MCF 10A (cell line): ENCODE data around the gene ATXN7L1. TPM values are rescaled to one million over a fixed set of nuclear protein-coding genes. Genes with fewer than 3 reads are reported as not detected.
"Not testable (repeated sequence)": the region's sequence is repeated elsewhere in the genome, so short reads cannot be mapped to it uniquely, and the experiment has no call there.

Experiments
- BruUV-seq: library from RNA; stranded (reverse); fragments of 400-500 nt; replicated peaks from 2 replicates; lab custom pipeline; 2021; lab: Mats Ljungman, UMichigan
- CTCF ChIA-PET: fragments of 300-600 bp; sonication (Branson Sonifier 250); formaldehyde crosslinking; extraction: SDS; loops from one replicate; lab custom pipeline; 2021; ENCODE audit warnings: antibody characterized with exemption, inconsistent platforms; lab: Yijun Ruan, JAX
- POLR2A ChIA-PET: fragments of 300-600, 350-650 bp; sonication (Branson Sonifier 250); formaldehyde crosslinking; extraction: SDS; loops from one replicate; lab custom pipeline; 2020; ENCODE audit warnings: antibody characterized with exemption, inconsistent platforms; lab: Yijun Ruan, JAX
- DNase-seq: peaks from one replicate; pipeline ENCODE4 v3.0.0-alpha.2; 2018; ENCODE audit not compliant: unreplicated experiment
- H3K27ac Mint-ChIP-seq: one replicate; pipeline ENCODE4 v1.8.0; 2022; ENCODE audit warnings: mild to moderate bottlenecking, low read depth, mixed read lengths; ENCODE audit not compliant: unreplicated experiment
- H3K27me3 Mint-ChIP-seq: one replicate; pipeline ENCODE4 v1.8.0; 2022; ENCODE audit warnings: mixed read lengths; ENCODE audit not compliant: insufficient read depth, unreplicated experiment
- H3K36me3 Mint-ChIP-seq: one replicate; pipeline ENCODE4 v1.8.0; 2022; ENCODE audit warnings: mild to moderate bottlenecking, moderate library complexity, mixed read lengths; ENCODE audit not compliant: insufficient read depth, unreplicated experiment
- H3K4me1 Mint-ChIP-seq: one replicate; pipeline ENCODE4 v1.8.0; 2022; ENCODE audit warnings: mixed read lengths; ENCODE audit not compliant: insufficient read depth, unreplicated experiment
- H3K4me3 Mint-ChIP-seq: one replicate; pipeline ENCODE4 v1.8.0; 2022; ENCODE audit warnings: mild to moderate bottlenecking, moderate library complexity, mixed read lengths; ENCODE audit not compliant: unreplicated experiment
- H3K9me3 Mint-ChIP-seq: one replicate; pipeline ENCODE4 v1.8.0; 2022; ENCODE audit warnings: mixed read lengths; ENCODE audit not compliant: unreplicated experiment
- CTCF ChIP-seq: fragments of 200-600 bp; IDR thresholded peaks from one replicate; pipeline ENCODE4 v1.8.0; 2022; ENCODE audit warnings: antibody characterized with exemption, mild to moderate bottlenecking; ENCODE audit not compliant: unreplicated experiment
- intact Hi-C: fragments of 100-400 bp; cut with micrococcal nuclease; formaldehyde crosslinking; loops from 2 replicates; pipeline ENCODE4 v1.14.1; 2022
- total RNA-seq: library from RNA; stranded (reverse); gene quantifications from 2 replicates; pipeline ENCODE4 v1.2.3, GENCODE V29; 2022

ATXN7L1 gene
- total RNA-seq, 1 experiment from 2014 or later: 10.0 TPM

GRCh38 chr7:105792488-105793370 is 83.7 kb downstream of the ATXN7L1 start:
- no peak overlapping the region for H3K4me3 Mint-ChIP-seq
- H3K4me1 Mint-ChIP-seq: peaks cover 12% of the 10 kb centered on the region
- no peak for TF ChIP-seq CTCF
- intact Hi-C loops: no loop called here
- no peaks in the 10 kb centered on the region for H3K9me3 Mint-ChIP-seq
- no peaks in the 10 kb centered on the region for H3K27me3 Mint-ChIP-seq
- ChIA-PET CTCF (interaction anchor here (0.6 to 0.7 kb wide), 2 partner anchors 29 to 62 kb away, joined by 3 read pairs; no protein-coding TSS in a partner anchor), POLR2A (no interaction called here)
- peaks cover 8% of the 10 kb centered on the region for H3K36me3 Mint-ChIP-seq
- no peak for DNase-seq
- H3K27ac Mint-ChIP-seq: no peak overlapping the region
- no TSS peak for BruUV-seq

GRCh38 chr7:105791926-105792325 is 84.5 kb downstream of the ATXN7L1 start:
- no peak for TF ChIP-seq CTCF
- H3K27ac Mint-ChIP-seq: no peak overlapping the region
- ChIA-PET POLR2A (no interaction called here), CTCF (interaction anchor here (0.6 kb wide), 1 partner anchor 63 kb away, joined by 3 read pairs; no protein-coding TSS in a partner anchor)
- peaks cover 8% of the 10 kb centered on the region for H3K36me3 Mint-ChIP-seq
- H3K4me3 Mint-ChIP-seq: no peak overlapping the region
- DNase-seq: no peak
- BruUV-seq: no TSS peak
- intact Hi-C loops: no loop called here
- H3K9me3 Mint-ChIP-seq: no peaks in the 10 kb centered on the region
- no peaks in the 10 kb centered on the region for H3K27me3 Mint-ChIP-seq
- peaks cover 17% of the 10 kb centered on the region for H3K4me1 Mint-ChIP-seq

GRCh38 chr7:105790996-105791395 is 85.4 kb downstream of the ATXN7L1 start:
- no peak overlapping the region for H3K27ac Mint-ChIP-seq
- no peaks in the 10 kb centered on the region for H3K9me3 Mint-ChIP-seq
- H3K4me1 Mint-ChIP-seq: peaks cover 20% of the 10 kb centered on the region
- no peak for DNase-seq
- CTCF ChIA-PET: no interaction called here
- intact Hi-C loops: no loop called here
- H3K27me3 Mint-ChIP-seq: no peaks in the 10 kb centered on the region
- POLR2A ChIA-PET: no interaction called here
- H3K36me3 Mint-ChIP-seq: peaks cover 8% of the 10 kb centered on the region
- BruUV-seq: no TSS peak
- no peak for TF ChIP-seq CTCF
- H3K4me3 Mint-ChIP-seq: no peak overlapping the region

GRCh38 chr7:105790452-105790851 is 85.9 kb downstream of the ATXN7L1 start:
- intact Hi-C loops, POLR2A ChIA-PET, DNase-seq, H3K9me3 Mint-ChIP-seq, H3K27ac Mint-ChIP-seq, H3K27me3 Mint-ChIP-seq, CTCF ChIA-PET, BruUV-seq, H3K4me3 Mint-ChIP-seq, H3K36me3 Mint-ChIP-seq: not testable (repeated sequence)
- H3K4me1 Mint-ChIP-seq: peaks cover 17% of the 10 kb centered on the region
